SU-DHL-6 (cell line): Measurements from ENCODE around the gene CADPS.

ENCODE experiments used
- EZH2phosphoT487 ChIP-seq: fragments of 200-600 bp; sonication (generic), shearing (Covaris generic); conservative IDR thresholded peaks from 2 replicates; pipeline ENCODE4 v1.6.1; 2018; ENCODE audit warnings: mild to moderate bottlenecking, antibody characterized with exemption, low read length, moderate library complexity, mixed read lengths
- TF ChIP-seq, protein P1 (sequence below): fragments of 200-600 bp; sonication (generic); IDR thresholded peaks from one replicate; pipeline ENCODE4 v1.5.1; 2017; ENCODE audit warnings: antibody characterized with exemption, mild to moderate bottlenecking, low read length, moderate library complexity; ENCODE audit not compliant: insufficient read depth, poor library complexity, severe bottlenecking

DNA sequence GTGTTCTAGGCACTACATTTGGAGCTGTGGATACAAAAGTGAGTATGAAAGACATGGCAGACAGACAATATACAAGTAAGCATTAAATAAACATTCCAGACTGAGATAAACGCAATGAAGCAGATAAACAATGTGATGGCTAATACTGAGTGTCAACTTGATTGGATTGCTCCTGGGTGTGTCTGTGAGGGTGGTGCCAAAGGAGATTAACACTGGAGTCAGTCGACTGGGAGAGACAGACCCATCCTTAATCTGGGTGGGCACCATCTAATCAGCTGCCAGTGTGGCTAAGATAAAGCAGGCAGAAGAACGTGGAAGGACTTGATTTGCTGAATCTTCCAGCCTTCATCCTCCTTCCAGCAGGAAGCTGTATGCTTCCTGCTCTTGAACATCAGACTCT lies 77.2 kb downstream of the CADPS start:
- TF ChIP-seq, protein P1, sequence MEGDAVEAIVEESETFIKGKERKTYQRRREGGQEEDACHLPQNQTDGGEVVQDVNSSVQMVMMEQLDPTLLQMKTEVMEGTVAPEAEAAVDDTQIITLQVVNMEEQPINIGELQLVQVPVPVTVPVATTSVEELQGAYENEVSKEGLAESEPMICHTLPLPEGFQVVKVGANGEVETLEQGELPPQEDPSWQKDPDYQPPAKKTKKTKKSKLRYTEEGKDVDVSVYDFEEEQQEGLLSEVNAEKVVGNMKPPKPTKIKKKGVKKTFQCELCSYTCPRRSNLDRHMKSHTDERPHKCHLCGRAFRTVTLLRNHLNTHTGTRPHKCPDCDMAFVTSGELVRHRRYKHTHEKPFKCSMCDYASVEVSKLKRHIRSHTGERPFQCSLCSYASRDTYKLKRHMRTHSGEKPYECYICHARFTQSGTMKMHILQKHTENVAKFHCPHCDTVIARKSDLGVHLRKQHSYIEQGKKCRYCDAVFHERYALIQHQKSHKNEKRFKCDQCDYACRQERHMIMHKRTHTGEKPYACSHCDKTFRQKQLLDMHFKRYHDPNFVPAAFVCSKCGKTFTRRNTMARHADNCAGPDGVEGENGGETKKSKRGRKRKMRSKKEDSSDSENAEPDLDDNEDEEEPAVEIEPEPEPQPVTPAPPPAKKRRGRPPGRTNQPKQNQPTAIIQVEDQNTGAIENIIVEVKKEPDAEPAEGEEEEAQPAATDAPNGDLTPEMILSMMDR: no peak
- no peak for TF ChIP-seq EZH2phosphoT487
